Stimulated activated CD8-positive, alpha-beta memory T cell treated with anti-CD3 and anti-CD28 coated beads, Interleukin-15, amount 100 ng/mL, for 1 hour (primary cell): Measurements from ENCODE around the gene CARD11.
"Not testable (repeated sequence)": the region's sequence is repeated elsewhere in the genome, so short reads cannot be mapped to it uniquely, and the experiment has no call there.

Experiments
- DNase-seq: peaks from one replicate; pipeline ENCODE4 v3.0.0-alpha.2; 2020; ENCODE audit warnings: low read depth

The CARD11 gene

DNA sequence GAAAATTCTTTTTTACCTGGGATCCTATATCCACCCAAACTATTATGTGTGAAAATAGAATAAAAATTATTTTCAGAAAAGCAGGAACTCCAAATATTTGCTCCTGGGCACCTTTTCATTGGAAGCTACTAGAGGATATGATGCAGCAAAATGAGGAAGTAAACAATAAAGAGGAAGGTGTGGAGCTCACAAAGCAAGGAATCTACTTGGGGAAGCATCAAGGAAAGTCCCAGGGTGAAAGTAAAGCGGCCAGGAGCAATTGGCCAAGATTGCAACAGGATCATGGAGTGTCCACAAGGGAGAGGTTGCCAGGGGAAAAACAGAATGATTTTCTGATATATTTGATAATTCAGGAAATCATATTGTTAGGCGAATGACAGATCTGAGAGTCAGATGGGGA, 80.8 kb downstream of the CARD11 start:
- no peak for DNase-seq

DNA sequence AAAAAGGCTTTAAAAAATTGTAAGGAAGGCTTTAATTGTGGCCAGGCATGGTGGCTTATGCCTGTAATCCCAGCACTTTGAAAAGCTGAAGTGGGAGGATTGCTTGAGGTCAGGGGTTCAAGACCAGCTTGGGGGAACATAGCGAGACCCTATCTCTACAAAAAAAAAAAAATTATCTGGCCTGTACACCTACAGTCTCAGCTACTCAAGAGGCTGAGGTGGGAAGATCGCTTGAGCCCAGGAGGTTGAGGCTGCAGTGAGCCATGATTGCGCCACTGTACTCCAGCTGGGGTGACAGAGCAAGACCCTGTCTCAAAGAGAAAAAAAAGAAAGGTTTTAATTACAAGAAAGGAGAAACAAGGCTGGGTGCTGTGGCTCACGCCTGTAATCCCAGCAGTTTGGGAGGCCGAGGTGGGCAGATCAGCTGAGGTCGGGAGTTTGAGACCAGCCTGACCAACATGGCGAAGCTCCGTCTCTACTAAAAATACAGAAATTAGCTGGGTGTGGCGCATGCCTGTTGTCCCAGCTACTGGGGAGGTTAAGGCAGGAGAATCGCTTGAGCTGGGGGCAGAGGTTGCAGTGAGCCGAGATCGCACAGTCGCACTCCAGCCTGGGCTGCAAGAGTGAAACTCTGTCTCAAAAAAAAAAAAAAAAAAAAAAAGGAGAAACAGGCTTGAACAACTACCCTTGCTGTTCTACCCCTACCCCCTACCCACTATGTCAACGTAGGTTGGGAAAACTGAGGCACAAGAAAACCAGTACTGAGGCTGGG, 83.7 kb downstream of the CARD11 start:
- no peak for DNase-seq

DNA sequence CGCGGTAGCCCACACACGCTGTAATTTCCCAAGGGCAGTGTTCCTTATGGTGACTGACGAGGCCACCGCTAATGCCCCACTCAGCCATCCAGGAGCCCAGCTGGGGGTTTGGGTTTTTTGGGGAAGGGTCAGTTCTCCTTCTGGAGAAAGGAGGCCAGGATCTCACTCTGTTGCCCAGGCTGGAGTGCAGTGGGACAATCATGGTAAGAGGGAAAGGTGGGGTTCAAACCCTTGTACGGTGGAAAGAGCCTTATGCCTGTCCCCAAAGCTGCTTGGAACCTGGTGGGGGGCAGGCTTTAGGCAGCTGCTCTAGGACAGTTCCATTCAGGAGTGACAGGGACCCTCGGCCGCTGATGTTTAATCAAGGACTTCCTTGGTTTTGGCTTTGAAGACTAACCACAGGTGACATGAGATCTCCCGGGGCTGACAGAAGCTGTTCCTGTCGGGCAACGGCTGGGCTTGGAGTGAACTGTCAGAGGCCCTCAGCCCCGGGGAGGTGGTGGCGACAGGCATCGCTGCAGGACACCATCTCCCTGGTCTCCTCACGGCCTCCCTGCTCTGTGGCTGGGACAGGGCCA, 84.5 kb downstream of the CARD11 start:
- DNase-seq, result no peak

DNA sequence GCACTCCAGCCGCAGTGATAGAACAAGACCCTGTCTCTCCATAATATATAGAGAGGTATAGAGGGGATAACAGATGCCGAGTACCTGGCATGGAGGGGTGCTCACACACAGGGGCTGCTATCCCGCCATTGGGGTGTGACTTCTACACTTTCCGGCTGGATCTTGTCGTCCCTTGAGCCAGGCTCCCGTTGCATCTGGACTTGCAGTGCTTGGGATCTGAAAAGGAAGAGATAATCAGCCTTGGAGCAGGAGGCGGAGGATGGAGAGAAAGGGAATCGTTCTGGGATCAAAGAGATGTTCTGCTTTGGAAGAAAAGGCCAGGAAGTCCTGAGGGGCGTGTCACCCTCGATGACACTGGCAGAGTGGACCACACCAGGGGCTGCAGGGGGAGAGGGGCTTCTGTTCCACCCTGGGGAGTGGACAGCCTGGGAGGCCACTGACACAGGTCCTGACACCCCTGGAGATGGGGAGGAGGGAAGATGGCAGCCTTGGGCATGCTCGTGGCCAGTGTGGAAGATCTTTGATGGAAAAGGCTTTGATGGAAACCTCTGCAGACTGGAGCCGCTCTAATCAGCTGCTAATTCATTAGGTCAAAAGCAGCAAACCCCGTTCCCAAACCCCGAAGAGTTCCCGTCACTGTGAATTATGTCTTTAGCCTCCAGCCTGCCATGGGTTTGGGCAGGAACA, 85.1 kb downstream of the CARD11 start:
- DNase-seq, result no peak

DNA sequence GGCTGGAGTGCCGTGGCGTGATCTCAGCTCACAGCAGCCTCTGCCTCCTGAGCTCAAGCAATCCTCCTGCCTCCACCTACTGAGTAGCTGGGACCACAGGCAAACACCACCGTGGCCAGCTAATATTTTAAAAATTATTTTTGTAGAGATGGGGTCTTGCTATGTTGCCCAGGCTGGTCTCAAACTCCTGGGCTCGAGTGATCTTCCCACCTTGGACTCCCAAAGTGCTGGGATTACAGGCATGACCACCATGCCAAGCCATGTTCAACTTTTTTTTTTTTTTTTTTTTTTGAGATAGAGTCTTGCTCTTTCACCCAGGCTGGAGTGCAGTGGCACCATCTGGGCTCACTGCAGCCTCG, 86.3 kb downstream of the CARD11 start:
- not testable (repeated sequence) for DNase-seq

DNA sequence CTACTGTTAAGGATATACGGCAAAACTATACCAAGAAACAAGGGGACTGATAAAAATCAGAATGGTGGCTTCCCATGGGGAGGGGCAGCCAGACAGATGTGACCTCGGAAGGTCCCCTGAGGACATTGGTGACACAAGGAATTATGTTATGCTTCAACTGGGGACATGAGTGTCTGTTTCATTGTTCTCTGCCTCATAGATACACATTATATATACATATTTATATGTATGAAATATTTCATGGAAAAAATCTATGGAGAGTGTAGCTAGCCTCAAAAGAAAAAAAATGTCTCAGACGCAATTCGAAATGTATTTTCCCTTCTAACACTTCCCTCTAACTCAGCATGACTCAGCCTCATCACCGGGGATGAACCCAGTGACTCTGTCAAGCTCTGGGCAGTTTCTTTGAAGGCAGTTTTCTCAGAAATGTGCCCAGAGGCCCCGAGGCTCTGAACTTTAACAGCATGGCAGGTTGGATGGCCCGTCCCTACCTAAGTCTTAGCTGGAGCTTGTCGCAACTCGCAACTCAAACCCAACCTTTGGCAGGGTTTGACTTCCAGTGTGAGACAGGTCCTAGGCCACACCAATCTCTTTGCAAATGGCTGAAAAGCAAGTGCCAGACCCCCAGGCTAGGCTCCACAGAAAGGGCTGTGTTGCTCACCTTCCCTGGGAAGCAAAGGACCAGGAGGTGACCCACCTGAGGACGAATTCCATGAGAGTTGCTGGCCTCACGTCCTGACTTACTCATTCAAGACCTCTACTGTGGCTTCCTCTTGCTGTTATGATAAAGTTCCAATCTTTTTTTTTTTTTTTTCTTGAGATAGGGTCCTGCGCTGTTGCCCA, 86.9 kb downstream of the CARD11 start:
- no peak for DNase-seq

DNA sequence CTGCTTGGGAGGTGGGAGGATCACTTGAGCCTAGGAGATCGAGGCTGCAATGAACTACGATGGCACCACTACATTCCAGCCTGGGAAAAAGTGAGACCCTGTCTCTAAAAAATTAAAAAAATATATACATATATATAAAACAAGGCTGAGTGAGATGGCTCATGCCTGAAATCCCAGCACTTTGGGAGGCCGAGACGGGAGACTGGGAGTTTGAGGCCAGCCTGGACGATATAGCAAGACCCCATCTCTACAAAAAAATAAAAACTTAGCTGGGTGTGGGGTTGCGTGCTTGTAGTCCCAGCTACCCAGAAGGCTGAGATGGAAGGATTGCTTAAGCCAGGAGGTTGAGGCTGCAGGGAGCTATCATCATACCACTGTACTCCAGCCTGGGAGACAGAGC, 87.6 kb downstream of the CARD11 start:
- DNase-seq, result no peak

DNA sequence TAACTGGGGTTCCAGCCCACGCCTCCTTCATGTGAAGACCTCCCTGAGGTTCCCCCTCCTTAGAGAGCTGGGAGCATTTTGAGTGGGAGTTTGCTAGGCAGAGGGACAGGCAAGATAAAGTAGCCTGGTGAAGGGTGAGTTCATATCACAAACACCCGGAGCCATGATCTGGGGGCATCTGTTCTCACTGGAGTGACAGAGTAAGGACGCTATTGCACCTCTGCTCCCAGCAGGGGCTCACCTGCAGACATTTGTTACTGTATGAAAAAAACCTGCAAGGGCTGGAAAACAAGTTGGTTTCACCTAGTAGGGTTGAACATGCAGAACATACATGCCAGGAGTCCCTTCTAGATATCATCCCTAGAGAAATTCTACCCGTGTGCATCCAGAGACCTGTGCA, 88.4 kb downstream of the CARD11 start:
- DNase-seq, result no peak

DNA sequence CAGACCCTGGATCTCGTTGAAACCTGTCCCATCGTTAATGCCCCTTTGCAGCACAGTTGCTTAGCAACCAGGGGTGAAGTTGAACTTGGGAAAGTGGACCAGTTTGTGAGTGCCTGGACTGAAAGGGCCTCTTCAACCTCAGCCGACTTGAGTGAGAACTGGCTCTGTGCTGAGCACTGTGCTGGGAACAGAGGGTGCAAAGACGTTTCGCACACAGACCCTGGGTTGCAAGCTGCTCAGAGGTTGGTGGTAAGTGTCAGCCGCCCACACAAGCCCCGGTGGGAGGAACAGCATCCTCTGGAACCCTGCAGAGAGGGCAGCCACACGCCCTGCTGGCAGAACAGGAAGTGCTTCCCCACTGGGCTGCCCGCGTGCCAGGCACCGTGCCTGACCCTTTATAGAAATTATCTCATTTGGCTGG, 89.2 kb downstream of the CARD11 start:
- DNase-seq, result no peak

DNA sequence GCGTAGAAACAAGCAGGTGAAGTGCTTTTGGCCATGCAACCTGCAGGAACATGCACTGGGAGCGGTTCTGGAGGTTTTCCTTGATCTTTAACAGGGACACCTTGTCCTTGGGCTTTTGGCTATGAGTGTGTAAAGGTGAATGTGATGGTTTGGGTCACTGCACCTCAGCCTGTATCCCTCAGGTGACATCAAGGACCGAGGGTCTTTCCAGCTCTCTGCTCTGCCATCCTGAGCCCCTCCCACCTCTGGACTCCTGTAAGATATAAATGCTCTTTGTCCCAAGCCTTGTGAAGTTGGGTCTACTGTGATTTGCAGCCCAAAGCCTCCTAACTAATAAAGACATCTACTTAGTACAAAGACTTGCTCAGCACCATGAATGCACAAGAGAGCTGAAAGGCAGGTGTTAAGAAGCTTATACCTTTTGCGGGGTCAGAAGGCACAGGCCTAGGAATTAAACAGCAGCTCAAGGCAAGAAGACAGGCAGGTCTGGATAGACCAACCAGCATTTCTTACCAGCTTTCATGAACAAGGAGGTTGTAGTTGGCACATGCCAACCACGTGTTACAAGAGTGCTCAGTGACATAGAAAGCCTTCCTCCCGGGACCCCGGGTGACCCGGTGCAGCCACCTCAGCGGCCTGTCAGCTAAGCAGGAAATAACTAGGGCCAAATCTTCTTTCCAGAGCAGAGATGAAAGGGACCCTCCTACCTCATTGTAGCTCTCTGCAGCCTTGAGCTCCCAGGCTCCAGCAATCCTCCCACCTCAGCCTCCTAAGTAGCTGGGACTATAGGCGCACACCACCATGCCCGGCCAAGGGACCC, 89.9 kb downstream of the CARD11 start:
- DNase-seq, result no peak

DNA sequence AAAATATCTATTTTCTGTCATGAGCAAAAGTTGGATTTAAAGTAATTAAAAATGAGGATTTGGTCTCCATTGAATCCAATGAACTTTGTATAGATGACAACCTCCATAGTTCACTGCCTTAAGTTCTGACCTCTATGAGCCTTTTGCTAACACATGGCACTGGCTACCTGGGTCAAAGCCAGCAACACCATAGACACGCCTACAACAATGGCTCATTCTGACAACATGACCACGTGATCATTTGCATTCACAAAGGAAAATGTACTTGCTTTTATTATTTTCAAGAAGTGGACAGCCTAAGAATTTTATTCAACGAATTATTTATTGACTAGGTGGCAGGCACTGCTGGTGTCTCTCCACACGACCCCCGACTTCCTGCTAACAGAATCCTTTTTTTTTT, 90.6 kb downstream of the CARD11 start:
- no peak for DNase-seq

DNA sequence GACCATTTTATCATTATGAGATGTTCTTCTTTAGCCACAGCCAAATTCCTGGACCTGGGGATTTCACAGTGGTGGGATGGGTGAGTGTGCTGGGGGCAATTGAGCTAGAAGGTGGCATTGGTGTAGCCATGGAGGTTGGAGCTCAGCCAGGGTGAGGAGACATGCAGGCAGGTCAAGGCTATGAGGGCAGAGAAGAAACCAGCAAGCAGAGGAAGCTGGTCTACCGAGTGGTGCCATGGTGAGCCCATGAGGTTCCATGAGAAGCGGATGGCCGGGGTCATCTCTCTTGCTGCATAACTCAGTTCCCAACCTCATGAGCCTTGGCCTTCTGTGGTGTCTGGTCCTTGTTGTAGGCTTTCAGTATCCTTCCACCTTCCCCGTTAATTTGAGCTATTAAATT, 91.4 kb downstream of the CARD11 start:
- no peak for DNase-seq

DNA sequence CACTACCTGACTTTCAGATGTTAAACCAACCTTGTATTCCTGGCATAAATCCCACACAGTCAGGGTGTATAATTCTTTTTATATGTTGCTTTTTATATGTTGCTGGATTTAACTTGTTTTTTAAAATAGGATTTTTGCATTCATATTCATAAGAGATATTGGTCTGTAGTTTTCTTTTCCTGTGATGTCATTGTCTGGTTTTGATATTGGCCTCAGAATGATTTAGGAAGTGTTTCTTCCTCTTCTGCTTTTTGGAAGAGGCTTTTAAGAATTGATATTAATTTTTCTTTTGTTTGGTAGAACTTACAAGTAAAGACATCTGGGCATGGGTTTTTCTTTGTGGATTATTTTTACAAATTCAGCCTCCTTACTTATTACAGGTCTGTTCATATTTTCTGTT, 93.1 kb downstream of the CARD11 start:
- DNase-seq, result no peak

DNA sequence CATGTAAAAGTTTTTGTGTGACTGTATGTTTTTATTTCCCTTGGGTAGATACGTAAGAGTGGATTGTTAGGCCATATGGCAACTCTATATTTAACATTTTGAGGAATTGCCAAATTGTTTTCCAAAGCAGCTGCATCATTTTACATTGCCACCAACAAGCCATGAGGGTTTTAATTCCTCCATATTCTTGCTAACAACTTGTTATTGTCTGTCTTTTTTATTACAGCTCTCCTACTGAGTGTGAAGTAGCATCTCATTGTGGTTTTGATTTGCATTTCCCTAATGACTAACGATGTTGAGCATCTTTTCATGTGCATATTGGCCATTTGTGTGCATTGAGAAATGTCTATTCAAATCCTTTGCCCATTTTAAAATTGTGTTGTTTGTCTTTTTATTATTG, 94.9 kb downstream of the CARD11 start:
- no peak for DNase-seq

DNA sequence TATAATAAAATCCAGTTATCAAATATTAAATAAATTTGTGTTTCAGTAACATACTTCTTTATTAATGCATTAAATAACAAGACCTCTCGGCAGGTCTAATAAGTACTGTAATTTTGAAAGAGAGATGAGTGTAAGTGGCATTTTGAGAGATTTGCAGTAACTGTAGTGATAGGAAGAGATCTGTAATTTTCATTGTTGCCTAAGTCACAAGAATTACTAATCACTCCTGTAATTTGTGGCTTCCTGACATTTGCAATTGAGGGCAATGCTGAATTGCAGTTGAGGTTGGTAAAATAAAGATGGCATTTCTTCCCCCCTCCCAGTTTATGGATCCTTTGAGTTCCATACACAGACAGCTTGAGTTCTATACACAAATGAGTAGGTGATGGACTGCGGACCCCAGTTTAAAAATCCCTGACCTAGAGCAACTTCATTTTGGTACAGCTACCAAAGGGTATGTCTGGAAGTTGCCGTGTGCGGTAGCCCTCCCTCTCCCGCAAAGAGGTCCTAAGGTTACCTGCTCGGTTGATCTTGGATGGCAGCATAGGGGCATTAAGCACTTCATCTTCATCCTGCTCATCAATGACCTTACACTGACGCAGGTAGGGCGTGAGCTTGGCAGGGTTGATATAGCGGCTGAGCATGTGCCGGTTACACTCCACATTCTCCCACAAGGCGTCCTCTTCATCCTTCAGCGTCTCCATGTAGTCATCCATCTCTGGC, 96.4 kb downstream of the CARD11 start:
- no peak for DNase-seq

DNA sequence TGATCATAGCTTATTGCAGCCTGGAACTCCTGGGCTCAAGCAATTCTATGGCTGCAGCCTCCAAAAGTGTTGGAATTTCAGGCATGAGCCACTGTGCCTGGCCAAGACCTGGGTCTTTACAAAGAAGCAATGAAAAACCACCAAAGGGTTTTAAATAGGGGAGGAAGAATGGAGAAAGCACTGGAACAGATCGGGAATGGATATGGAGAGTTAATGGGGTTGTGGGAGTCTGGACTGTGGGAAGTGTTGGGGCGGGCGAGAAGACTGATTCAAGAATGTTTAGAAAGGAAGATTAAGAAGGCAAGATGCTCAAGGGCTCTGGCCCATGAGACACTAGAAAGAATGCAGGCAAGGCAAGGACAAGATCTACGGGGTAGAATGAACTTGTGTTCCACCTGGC, 98.5 kb downstream of the CARD11 start:
- DNase-seq, result no peak

DNA sequence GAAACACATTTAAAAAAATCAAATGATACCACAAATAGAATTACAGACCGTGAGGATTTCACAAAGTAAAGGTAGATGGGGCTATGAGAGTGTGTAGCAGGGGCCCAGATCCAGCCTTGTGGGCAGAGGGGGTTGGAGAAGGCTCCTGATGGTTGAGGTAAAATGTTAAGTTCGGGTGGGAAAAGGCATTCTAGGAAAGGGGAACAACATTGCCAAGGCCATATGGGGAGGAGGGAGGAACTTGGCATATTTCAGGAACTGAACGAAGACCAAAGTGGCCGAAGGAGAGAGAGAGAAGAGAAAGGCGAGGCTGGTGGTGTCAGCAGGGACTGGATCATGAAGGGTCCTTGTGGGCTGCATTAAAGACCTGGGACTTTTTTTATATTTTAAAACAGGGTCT, 98.9 kb downstream of the CARD11 start:
- DNase-seq, result no peak

DNA sequence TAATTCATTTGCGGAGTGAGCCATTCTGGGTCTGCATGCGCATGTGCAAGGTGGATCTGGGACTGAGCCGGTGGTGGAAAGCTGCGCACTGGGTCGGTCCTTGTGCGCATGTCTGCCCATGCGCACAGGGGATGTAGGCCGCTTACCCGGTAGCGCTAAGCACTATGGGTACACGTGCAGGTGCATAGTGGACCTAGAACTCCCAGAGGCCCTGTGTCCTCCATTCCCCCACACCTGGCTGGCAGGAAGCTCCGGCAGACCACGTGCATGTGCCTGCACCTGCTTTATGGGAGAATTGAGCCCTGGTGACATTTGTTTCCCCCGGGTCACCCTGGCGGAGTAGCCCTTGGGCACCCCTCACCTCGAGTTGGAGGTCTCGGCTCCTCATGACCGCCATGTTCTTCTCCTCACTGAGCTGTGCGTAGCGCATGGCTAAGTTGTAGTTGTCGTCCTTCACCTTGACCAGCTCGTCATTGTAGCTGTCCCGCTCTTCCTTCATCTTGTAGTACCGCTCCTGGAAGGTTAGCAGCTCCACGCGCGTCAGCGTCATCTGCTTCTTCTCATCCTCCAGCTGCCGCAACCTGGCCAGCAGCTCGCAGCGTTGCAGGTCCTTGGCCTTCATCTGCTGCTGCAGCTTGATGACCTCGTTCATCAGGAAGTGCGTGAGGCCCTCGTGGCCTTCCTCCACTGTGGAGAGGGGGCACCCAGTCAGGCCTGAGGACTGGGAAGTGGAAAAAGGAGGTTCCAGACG, 99.6 kb downstream of the CARD11 start:
- DNase-seq, result no peak

DNA sequence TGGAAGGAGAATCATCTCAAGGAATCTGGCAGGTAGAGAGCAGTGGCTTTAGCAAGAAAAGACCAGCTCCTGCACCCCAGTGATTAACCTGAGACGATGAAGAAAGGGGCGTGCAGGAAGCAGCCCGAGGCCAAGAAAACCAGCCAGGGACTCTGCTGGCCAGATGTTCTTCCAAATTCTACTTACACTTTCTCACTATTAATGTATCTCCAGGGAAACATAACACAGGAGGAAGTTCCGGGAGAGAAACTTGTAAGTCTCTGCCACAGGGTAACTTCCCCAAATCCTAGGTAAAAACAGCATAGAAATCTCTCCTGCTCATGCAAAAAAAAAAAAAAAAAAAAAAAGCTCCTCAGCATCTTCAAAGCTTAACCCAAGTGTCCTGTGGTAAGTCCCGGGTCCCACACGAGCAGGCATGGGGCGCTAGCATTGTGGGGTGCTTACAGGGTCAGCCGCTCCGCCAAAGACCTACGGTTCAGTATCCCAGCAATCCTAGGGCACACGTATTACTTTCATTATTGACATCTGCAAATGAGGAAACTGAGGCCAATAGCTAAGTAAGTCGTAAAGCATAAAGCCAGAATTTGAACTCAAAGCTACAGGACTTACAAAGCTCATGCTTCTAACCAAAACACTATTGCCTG, 102.3 kb downstream of the CARD11 start:
- DNase-seq, result no peak

DNA sequence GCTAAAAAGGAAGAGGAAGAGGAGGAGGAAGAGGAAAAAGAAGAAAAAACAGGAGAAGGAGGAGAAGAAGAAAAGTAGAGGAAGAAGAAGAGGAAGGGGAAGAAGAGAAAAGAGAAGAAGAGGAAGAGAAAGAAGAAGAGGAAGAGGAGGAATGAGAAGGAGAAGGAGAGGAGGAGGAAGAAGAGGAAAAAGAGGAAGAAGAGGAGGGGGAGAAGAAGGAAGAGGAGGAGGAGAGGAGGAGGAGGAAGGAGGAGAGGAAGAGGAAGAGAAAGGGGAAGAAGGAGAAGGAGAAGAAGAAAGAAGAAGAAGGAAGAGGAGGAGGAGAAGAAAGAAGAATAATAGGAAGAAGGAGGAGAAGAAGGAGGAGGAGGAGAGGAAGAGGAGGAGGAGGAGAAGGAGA, 103.2 kb downstream of the CARD11 start:
- no peak for DNase-seq
